GM18502 (cell line): ENCODE data around the gene SETD6.
"Not testable (repeated sequence)": the region's sequence is repeated elsewhere in the genome, so short reads cannot be mapped to it uniquely, and the experiment has no call there.

Experiments
- ATAC-seq: cut with Tn5 transposase; IDR thresholded peaks from one replicate; pipeline ENCODE4 v1.9.1; 2021; ENCODE audit warnings: mild to moderate bottlenecking; ENCODE audit not compliant: unreplicated experiment, poor library complexity

Gene SETD6

DNA sequence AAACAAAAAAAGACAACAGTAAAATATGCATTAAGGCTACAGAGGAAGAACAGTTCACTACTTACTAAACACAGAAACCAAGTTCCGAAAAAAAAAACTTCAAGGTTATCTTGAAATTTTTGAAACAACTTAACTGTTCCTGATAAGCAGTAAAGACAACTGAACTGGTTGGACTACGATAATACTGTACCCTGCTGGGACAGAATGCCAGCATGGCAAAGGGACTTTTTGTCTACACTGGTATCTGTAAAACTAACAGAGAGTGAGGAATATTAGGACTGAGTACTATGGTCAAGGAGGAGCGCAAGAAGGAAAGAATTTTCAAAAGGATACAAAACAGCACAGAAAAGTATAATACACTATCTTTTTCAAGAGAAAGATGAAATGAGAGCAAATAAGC is 19.8 kb downstream of the SETD6 start:
- ATAC-seq: no peak

DNA sequence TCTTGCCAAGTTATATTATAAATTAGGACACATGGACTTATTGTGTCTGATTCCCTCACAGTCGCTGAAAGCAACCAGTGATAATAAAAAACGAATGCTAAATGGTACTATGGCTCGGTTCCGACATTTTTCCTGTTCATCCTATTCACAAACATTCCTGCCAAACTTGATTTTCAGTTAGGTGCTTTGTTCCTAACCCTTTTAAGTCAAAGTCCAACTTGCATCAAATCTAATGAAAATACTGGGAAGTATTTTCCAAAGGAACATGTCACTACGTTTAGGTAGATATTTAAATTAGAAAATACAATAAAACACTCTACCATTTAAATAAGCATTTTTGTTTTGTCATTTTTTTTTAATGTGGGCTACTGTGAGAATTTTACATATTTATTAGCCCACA is 21.0 kb downstream of the SETD6 start:
- no peak for ATAC-seq

DNA sequence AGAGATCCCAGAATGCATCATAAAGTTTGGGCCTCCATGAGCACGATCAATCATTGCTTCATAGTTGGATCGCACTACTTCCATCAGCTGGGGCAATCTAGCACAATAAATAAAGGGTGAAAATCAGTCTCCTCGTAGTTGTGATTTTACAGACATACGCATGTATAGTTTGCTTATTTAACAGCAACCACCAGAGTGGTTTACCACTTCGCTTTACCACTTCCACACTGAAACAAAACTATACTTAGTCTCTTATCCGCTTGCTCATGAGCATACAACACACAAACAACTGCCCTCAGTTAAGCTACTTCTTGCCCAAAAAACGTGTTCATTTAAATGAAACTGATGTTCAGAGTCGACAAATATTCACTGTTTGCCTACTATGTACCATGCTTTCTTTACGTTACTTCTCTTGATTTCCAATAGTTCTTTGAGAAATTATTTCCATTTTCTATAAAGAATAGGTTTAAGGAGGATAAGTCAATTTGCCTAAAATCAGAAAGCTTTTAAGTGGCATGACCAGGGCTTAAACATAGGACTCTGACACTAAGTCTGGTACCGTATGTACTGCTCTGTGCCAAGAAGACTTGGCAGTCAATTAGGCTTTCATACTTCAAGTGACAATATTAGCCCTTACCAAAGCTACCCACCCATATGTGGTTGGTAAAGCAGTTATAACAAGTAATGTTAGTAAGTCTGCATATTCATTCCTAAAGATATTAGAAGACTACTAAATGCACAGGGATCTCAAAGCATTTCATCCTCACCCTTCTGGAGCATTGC is 22.0 kb downstream of the SETD6 start:
- ATAC-seq: no peak

DNA sequence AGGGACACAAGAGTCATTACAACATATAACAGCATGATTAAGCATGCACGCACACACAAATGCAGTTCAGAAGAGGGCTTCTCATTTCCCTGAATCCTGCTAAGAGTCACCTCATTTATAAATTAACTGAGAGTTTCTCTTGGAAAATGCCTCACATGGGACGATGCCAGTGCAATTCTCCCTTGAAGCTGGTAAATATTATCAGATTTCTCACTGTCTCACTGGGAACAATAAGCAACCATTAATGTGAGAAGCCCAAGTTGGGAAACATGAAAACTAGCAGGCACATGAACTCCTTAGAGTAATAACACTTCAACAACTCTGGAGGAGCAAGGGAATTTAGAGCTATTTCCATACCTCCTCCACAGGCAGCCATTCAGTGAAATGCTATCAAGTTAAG is 26.4 kb downstream of the SETD6 start:
- ATAC-seq: no peak

DNA sequence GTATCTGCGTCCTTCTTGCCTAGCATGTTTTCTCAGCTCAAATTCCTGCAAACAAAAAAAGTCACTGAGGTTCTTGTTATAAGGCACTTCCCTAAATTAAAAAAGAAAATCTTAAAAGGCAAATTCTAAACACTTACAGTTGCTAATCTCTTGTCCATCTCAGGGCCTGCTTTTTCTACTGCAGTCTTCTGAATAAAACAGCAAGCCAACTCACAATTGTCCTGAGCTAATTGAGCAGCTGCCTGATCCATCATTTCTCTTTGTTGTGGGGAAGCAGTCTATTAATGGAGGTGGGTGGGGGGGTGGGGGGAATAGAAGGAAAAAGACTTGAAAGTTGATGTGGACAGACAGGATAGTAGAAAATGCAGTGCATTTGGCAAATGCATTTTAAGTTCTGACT is 27.0 kb downstream of the SETD6 start:
- no peak for ATAC-seq

DNA sequence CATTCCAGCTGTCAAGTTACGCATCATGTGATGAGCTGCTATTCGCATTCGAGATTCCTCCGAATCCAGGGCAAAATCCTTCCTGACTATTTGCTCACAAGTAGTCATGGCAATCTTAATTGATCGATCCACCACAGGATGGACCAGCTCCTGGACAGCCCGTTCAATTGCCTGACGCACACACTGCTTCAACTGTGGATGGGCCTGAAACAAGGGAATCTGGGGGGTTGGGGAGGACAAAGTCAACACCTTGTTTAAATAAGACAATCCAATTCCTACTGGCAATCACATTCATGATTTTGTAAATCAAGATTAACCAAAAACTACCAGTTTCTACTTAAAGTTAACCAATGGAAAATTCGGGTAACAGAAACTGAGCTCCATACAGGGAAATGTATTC is 28.4 kb downstream of the SETD6 start:
- no peak for ATAC-seq

DNA sequence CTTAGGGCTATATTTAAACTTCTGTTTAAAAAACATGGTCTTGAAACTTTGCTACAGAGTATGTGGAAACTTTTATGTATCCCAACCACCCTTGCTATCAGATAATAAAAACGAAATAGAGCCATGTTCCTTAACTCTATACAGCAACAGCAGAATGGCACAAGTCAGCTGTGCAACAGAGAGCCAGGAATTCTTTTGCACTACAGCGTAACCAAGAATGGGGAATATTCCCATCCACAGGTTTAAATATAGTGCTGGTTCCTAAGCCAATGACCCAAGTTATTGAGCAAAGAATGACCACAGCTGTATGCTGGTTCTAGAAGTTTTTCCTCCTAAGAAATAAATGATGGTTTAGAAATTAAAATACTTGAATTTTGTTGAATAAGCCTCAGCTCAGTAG is 33.1 kb downstream of the SETD6 start:
- ATAC-seq: no peak

DNA sequence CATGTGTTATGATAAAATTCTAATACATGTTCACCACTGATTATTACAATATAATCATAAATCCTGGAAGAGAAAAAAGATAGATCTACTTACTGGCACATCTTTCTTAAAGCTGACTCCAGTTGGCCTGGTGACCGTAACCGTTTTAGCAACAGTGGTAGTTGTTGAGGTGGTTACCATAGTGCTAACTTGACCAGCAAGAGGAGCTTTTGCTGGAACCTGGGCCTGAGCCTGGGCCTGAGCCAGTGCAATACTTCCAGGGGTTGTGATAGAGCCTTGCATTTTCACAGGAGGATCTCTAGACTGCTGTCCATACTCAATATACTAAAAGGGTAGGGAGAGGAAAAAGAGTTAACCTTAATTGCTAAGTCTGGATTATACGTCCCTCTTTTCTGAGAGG is 36.2 kb downstream of the SETD6 start:
- no peak for ATAC-seq

DNA sequence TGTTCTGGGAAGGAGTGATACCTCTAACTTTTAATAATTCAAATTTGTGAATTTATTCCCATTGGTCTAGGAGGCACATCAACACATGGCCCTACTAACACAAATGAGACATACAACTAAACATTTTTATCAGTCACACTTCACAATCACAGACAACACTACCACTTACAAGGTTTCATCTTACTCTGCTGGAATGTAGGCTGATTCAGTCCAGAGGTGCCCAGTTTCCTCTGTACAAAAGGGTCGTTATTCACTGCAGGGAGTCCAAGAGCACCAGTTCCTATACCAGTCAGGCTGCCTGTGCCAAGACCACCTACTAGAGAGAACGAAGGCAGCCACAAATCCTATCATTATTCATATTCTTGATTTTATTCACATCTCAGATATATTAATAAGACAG is 41.4 kb downstream of the SETD6 start:
- ATAC-seq: no peak

DNA sequence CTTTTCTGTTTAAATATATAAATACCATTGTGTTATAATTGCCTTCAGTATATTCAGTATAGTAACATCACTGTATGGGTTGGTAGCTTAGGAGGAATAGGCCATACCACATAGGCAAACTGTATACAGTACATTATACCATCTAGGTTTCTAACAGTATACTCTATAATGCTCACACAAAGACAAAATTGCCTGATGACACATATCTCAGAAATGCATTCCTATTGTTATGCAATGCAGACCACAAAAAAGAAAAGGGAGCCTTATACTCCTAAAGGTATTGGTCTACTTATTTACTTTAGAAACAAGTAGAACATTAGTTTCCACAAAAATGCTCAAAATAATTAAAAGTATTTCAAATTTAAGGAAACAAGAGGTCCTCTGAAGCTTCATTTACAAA is 47.9 kb downstream of the SETD6 start:
- ATAC-seq: no peak

DNA sequence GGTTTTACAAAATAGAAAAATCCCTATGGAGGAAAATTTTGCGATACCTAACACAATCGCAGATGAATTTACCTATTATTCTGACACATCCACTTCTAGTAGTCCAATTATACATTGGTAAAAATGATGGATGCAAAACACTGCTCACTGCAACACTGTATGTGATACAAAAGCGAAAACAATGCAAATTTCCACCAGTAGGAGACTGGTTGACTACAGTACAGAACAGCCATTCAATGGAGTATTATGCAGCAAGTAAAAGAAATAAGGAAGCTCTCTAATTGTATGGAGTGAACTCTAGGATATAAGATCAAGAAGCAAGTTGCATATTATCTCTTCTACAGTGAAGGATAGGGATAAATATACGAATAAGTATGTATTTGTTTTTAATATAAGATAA is 48.5 kb downstream of the SETD6 start:
- ATAC-seq: no peak

DNA sequence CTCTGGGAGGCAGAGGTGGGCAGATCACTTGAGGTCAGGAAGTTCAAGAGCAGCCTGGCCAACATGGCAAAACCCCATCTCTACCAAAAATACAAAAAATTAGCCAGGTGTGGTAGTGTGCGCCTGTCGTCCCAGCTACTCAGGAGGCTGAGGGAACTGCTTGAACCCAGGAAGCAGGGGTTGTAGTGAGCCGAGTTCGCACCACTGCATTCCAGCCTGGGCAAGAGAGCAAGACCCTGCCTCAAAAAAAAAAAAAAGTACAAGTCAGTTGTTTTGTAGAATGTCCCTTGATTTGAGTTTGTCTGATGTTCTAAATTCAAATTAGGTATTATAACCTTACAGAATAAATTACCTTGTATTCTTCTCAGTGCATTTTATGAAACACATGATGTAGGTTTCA is 50.4 kb downstream of the SETD6 start:
- ATAC-seq: not testable (repeated sequence)
